ENCODE measurements around the gene LARP6.

LARP6 gene

GRCh38 chr15:70832176-70832575, 21.8 kb downstream of the LARP6 start:
- no peaks in the 10 kb centered on the region for H3K9me3 ChIP-seq (ENCODE audit: insufficient read depth, low read depth, low read length)
- no peaks in the 10 kb centered on the region for H4K20me1 ChIP-seq (ENCODE audit: insufficient read depth, low read length, poor library complexity, severe bottlenecking)
- no peak overlapping the region for H3K4me3 ChIP-seq (ENCODE audit: low read length, poor library complexity, severe bottlenecking)
- H2AFZ ChIP-seq (ENCODE audit: low read length), result no peak overlapping the region
- no peaks in the 10 kb centered on the region for H3K79me2 ChIP-seq (ENCODE audit: insufficient read depth, low read length)
- no peaks in the 10 kb centered on the region for H3K9me2 ChIP-seq (replicated peaks; ENCODE audit: low read depth, low read length)
- no peaks in the 10 kb centered on the region for H3F3A ChIP-seq (ENCODE audit: low read depth)
- no peak overlapping the region for H3K4me2 ChIP-seq (ENCODE audit: low read depth, low read length, poor library complexity, severe bottlenecking)
- no peaks in the 10 kb centered on the region for H3K27me3 ChIP-seq (ENCODE audit: insufficient read depth, low read length, poor library complexity, severe bottlenecking)
- H3K36me3 ChIP-seq (ENCODE audit: insufficient read depth, low read length), result no peaks in the 10 kb centered on the region
- H3K4me1 ChIP-seq (ENCODE audit: insufficient read depth, low read length, poor library complexity, severe bottlenecking), result no peaks in the 10 kb centered on the region
- TF ChIP-seq, protein P1, sequence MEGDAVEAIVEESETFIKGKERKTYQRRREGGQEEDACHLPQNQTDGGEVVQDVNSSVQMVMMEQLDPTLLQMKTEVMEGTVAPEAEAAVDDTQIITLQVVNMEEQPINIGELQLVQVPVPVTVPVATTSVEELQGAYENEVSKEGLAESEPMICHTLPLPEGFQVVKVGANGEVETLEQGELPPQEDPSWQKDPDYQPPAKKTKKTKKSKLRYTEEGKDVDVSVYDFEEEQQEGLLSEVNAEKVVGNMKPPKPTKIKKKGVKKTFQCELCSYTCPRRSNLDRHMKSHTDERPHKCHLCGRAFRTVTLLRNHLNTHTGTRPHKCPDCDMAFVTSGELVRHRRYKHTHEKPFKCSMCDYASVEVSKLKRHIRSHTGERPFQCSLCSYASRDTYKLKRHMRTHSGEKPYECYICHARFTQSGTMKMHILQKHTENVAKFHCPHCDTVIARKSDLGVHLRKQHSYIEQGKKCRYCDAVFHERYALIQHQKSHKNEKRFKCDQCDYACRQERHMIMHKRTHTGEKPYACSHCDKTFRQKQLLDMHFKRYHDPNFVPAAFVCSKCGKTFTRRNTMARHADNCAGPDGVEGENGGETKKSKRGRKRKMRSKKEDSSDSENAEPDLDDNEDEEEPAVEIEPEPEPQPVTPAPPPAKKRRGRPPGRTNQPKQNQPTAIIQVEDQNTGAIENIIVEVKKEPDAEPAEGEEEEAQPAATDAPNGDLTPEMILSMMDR (conservative IDR thresholded peaks at IDR 0.05; ENCODE audit: low read length), result no peak
- TF ChIP-seq EZH2phosphoT487 (IDR thresholded peaks at IDR 0.05; ENCODE audit: borderline replicate concordance), result no peak
- no peak overlapping the region for H3K9ac ChIP-seq (ENCODE audit: low read depth, low read length, poor library complexity, severe bottlenecking)

DNA sequence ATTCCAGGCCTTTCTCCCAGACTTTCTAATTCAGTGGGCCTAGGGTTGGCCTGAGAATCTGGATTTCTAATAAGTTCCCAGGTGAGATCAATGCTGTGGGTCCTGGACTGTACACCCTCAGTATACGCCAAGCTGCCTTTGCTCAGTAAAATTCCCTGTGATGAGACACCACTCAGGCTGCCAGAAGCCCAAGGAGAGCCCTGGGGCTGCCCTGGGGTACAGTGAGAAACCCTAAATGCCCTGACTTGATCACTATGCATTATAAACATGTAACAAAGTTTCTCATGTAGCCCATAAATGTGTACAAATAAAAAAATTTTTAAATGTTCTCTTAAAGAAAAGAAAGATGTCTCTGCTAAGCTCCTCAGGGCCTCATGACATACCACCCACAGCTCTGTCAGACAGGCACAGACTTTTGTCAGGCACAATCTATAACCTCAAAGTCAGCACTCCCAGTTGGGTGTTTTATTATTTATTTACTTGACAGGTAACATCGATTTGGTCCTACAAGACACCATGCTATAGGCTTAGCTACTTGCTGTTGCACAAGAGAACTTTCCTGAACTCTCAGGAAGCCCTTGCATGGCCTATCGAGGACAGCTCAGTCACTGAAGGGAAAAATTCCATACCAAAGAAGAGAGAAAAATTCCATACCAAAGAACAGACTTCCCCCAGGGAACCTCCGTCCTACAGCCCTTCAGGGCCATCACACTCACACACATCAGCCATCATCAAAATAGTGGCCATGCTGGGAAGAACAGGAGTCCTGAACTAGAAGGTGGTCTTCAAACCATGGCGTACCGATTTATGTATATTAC, 22.7 kb downstream of the LARP6 start:
- H3K27me3 ChIP-seq (ENCODE audit: insufficient read depth, low read length, poor library complexity, severe bottlenecking), result no peaks in the 10 kb centered on the region
- H3K36me3 ChIP-seq (ENCODE audit: insufficient read depth, low read length), result no peaks in the 10 kb centered on the region
- H3K9me2 ChIP-seq (replicated peaks; ENCODE audit: low read depth, low read length), result no peaks in the 10 kb centered on the region
- H3K9ac ChIP-seq (ENCODE audit: low read depth, low read length, poor library complexity, severe bottlenecking), result no peak overlapping the region
- no peak overlapping the region for H2AFZ ChIP-seq (ENCODE audit: low read length)
- TF ChIP-seq, protein P1 (conservative IDR thresholded peaks at IDR 0.05; ENCODE audit: low read length), result no peak
- TF ChIP-seq EZH2phosphoT487 (IDR thresholded peaks at IDR 0.05; ENCODE audit: borderline replicate concordance), result no peak
- H4K20me1 ChIP-seq (ENCODE audit: insufficient read depth, low read length, poor library complexity, severe bottlenecking), result no peaks in the 10 kb centered on the region
- no peak overlapping the region for H3K4me3 ChIP-seq (ENCODE audit: low read length, poor library complexity, severe bottlenecking)
- H3K4me2 ChIP-seq (ENCODE audit: low read depth, low read length, poor library complexity, severe bottlenecking), result no peak overlapping the region
- peaks cover 8% of the 10 kb centered on the region for H3K4me1 ChIP-seq (ENCODE audit: insufficient read depth, low read length, poor library complexity, severe bottlenecking)
- H3K9me3 ChIP-seq (ENCODE audit: insufficient read depth, low read depth, low read length), result no peaks in the 10 kb centered on the region
- H3F3A ChIP-seq (ENCODE audit: low read depth), result no peaks in the 10 kb centered on the region
- no peaks in the 10 kb centered on the region for H3K79me2 ChIP-seq (ENCODE audit: insufficient read depth, low read length)

DNA sequence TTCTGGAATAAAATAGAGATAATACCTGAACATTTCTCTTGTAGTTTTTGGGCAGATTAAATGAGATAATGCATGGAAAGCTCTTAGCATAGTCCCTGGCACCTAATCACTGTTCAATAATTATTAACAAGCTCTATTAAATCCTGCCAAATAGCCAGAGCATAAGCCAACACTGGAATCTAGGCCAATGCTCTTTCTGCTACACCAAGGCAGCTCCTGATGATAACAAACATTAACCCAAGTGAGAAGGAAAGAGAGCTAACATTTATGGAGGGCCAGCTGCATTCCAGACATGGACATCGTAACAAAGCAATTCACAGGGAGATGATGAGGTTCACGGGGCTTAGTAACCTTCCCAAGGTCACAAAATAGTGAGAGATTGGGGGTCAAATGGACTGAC, 23.3 kb downstream of the LARP6 start:
- Histone ChIP-seq H3K9me2 (replicated peaks; ENCODE audit: low read depth, low read length) (no peaks in the 10 kb centered on the region), H3F3A (ENCODE audit: low read depth) (no peaks in the 10 kb centered on the region), H3K36me3 (ENCODE audit: insufficient read depth, low read length) (no peaks in the 10 kb centered on the region), H4K20me1 (ENCODE audit: insufficient read depth, low read length, poor library complexity, severe bottlenecking) (no peaks in the 10 kb centered on the region), H3K4me3 (ENCODE audit: low read length, poor library complexity, severe bottlenecking) (no peak overlapping the region), H3K4me1 (ENCODE audit: insufficient read depth, low read length, poor library complexity, severe bottlenecking) (peaks cover 14% of the 10 kb centered on the region), H3K79me2 (ENCODE audit: insufficient read depth, low read length) (no peaks in the 10 kb centered on the region), H2AFZ (ENCODE audit: low read length) (no peak overlapping the region), H3K27me3 (ENCODE audit: insufficient read depth, low read length, poor library complexity, severe bottlenecking) (no peaks in the 10 kb centered on the region), H3K9ac (ENCODE audit: low read depth, low read length, poor library complexity, severe bottlenecking) (no peak overlapping the region), H3K9me3 (ENCODE audit: insufficient read depth, low read depth, low read length) (no peaks in the 10 kb centered on the region), H3K4me2 (ENCODE audit: low read depth, low read length, poor library complexity, severe bottlenecking) (no peak overlapping the region)
- no peak for TF ChIP-seq EZH2phosphoT487 (IDR thresholded peaks at IDR 0.05; ENCODE audit: borderline replicate concordance)
- TF ChIP-seq, protein P1 (conservative IDR thresholded peaks at IDR 0.05; ENCODE audit: low read length), result no peak

Data from Loucy (cell line).